Stromal cell of bone marrow (primary cell): Measurements from ENCODE around the gene ACTRT2.

Source experiments
- DNase-seq: peaks from one replicate; pipeline ENCODE4 v3.0.0-alpha.2; 2012; ENCODE audit warnings: low read depth

Gene ACTRT2

DNA sequence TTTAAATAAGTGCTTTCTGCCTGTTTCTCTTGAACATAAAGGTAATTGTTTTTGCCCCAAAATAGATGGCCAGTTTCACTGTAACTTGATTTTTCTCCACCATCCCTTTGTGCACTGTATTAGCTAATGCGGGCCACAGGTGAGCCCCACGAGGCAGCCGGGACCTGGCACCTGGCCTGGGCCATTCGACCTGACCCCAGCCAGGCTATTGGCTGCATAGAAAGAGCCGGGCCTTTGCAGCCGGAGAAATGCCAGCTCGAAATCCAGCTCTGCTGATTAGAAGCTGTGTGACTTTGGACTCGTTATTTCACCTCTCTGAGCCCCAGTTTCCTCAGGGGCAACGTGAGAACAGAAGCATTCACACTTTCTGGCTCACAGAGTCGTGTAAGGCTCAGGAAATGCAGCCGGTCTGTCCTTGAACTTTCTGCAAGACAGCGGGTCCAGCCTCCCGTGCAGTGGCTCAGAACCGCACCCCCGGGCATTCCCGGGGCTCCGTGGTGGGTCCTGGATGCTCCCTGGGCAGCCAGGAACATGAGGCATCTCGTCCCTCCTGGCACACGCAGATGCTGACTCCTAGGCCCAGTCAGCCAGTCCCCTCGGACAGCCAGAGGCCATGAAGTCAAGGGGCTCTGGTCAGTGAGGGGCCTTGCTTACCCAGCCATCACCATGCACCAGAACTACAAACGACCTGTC lies 37.4 kb upstream of the ACTRT2 start:
- DNase-seq, result no peak

DNA sequence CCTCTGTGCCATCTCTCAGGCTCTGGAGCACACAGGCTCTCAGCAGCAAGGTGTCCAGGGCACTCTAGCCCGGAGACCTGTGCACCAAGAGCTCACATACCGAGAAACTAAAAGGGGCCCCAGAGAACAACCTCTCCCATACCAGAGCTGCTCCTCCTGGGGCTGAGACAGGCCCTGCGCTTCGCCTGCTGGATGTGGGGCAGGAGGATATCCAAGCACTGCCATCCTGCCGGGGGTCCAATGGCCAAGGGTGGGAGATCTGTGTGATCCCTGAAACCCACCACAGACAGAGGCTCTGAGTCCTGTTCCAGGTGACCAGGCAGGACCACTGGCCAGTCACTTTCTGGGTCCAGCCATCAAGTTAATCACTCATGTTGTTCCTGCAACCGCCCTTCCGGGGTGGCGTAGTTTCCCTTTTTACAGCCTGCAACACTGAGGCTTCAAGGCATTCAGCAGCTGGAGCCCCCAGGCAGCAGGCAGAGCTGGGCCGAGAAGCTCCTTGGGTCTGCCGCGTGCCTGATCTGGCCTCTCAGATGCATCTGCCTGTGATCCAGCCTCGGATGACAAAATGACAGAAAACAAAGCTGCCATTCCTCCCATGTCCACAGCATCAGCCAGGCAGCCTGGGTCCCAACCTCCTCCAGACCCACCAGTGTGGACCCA lies 36.7 kb upstream of the ACTRT2 start:
- DNase-seq, result no peak

GRCh38 chr1:2985067-2985561 lies 36.2 kb upstream of the ACTRT2 start:
- no peak for DNase-seq

- DNase-seq, result no peak
Observed at GRCh38 chr1:2985694-2986548, 35.3 kb upstream of the ACTRT2 start.

- DNase-seq, result no peak
Observed at GRCh38 chr1:2986549-2987305, 34.5 kb upstream of the ACTRT2 start.

GRCh38 chr1:2987773-2988172 lies 33.5 kb upstream of the ACTRT2 start:
- DNase-seq, result no peak

- no peak for DNase-seq
Observed at GRCh38 chr1:2988256-2988655, 33.0 kb upstream of the ACTRT2 start.

DNA sequence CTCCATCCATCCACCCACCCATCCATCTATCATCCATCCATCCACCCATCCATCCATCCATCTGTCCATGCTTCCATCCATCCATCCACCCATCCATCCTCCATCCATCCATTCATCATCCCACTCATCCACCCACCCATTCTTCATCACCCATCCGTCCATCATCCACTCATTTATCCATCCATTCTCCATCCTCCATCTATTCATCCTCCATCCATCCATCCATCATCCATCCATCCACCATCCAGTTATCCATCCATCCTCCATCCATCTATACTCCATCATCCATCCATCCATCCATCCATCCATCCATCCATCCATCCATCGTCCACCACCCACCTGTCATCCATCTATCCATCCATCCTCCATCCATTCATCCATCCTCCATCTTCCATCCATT lies 32.1 kb upstream of the ACTRT2 start:
- DNase-seq, result no peak

DNA sequence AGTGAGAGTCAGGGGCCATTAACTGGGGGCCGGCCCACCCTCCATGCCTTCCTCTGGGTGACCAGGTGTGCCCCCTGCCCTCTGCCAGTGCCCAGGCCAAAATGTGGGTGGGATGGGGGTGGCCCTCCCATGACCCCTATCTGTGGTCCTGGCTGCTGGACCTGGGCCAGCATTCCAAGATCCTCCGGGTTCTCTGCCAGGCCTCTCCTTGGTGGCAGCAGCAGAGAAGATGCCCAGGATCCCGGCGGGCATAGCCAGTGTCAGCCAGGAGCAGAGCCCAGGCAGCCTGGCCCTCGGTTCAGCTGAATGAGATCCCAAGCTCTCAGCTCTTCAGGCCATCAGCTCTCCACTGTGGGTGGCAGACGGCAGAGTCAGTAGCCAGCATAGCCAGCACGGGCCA lies 31.3 kb upstream of the ACTRT2 start:
- DNase-seq, result no peak

DNA sequence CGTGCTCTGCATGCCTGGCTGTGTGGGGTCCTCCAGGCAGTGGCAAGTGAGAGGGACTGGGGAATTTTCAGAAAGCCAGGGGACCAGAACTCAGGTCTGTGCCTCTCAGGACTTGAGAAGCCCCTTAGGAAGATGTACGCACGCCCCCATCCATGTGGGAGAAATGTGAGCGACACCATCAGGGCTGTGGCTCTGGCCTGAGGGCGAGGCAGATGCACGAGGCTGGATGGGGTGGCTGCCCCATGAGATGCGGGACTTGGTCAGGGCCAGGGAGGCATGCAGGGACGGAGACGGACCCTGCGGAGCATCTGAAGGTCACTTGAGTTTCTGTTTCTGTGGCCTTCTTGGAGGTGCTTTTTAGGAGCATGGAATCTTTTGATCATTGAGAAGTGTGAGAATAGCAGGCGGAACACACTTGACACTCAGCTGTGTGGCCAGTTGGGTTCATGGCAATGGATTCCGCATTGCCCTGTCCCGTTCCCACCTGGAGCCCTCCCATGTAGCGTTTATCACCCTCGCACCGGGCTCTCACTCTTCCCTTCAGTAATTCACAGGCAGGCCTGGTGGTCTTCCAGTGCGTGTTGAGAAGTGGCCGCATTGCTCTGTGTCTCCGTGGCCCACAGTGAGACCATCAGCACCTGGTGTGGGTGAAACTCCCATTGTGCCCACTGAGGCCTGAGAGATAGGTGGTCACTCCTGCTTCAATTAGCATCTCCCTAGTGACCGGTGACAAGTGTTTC lies 30.7 kb upstream of the ACTRT2 start:
- DNase-seq, result no peak

DNA sequence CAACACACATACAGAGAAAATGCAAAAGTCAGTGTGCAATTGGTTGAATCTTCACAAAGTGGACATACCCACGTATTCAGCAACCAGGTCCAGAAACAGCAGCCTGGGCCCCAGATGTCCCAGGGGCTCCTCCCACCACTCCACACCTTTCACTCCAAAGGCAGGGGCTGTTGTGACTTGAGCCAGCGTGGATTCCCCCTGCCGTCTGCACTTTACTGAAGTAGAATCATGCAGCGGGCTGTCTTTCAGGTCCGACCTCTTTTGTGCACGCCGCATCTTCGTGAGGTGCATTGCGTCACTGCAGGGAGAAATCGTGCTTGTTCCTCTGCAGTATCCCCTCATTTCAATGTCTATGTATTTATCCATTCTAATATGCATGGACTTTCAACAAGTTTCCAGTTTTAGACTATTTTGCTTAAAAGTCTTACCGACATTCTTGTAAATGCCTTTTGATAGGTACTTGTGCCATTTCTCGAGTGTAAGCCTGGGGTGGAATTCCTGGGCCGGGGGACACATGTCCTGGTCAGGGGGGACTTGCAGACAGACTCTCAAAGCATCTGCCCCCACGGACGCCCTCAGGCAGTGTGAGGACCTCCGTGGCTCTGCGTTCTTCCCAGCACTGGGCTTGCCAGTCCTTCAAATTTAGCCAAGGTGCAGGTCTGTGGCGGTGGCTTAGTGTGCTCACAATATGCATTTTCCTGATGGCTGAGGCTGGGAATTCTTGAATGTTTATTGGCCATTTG lies 29.3 kb upstream of the ACTRT2 start:
- no peak for DNase-seq

- DNase-seq, result no peak
Observed at GRCh38 chr1:2998503-2999100, 22.7 kb upstream of the ACTRT2 start.

GRCh38 chr1:2999138-2999537 lies 22.1 kb upstream of the ACTRT2 start:
- DNase-seq, result no peak

GRCh38 chr1:2999571-2999970 lies 21.7 kb upstream of the ACTRT2 start:
- no peak for DNase-seq

DNA sequence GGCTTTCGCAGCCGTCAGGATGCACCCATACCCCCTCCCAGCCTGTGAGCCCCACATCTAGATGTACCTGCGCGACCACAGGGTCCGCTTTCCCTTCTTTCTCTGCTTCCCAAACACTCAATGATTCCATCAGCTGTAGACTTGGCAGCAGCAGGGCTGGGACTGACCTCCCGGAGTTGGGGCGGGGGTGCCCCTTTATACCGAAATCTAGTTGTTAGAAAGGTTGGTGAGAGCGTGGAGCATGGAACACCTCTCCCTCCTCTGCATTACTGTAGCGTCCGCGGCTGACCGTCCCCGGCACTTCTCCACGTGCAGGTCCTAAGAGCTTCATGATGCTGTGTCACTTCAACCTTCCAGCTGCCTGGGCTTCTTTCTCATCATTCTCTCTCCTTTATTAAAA lies 21.1 kb upstream of the ACTRT2 start:
- DNase-seq, result no peak

DNA sequence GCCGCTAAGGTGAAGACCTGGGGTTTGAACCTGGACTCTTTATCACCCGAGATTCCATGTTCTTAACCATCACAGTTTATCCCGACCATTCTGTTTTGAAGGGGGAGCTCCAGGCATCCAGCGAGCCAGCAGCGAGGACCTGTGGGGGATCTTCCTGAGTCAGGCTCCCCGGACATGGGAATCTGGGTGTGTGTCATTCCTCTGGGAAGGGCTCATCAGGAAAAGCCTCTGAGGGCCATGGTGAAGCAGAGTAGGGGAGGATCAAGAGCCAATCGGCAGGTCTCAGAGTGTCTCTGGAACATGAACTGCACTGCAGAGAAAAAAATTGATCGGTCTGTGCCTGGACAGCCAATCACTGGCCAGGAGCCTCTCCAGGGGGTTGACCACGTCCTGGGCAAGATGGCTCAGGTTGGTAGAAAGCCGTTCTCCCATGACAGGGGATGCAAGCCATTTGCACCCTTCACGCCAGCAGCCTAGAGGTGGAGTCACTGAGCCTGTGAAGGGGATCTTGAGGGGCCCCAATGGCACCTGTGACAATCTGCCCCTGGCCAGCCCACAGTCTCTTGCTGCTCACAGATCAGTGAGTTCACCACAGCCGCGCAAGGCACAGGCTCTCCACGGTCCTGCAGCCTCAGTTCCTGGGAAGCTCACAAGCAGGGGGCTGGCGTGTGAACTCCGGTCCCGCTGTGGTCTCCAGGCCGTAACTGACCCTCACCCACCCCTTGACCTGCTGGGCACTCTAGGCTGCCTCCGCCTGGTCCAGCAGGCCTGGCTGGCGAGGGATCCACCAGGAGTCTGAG lies 20.4 kb upstream of the ACTRT2 start:
- no peak for DNase-seq

DNA sequence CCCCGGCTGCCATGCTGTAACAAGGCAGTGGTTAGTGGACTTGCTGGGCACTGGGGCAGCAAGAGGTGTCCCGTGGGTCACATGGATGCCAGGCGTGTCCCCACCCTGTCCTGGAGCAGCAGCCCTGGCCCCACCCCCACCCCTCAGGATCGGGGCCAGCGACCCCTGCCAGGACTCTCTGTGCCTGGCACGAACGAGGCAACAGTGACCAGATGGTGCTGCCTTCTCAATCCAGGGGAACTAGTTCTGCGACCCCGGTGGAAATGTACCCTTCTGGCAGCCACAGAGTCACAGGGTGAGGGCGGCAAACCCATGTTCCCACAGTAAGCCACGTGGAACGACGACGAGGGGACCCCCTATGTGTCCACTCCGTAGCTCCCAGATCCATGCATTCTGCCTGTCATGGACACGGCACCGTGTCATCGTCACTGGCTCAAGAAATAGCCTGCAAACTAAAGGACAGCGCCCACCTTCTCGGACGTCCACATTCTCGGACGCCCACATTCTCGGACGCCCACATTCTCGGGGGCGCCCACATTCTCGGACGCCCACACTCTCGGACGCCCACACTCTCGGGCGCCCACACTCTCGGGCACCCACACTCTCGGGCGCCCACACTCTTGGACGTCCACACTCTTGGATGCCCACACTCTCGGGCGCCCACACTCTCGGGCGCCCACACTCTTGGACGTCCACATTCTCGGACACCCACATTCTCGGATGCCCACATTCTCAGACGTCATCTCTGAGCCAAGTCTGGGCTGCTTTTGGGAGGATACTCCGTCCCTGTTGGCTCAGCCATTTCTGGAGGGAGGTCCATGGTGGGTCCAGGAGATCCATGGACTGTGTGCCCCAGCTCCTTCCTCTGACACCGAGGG lies 19.6 kb upstream of the ACTRT2 start:
- no peak for DNase-seq

DNA sequence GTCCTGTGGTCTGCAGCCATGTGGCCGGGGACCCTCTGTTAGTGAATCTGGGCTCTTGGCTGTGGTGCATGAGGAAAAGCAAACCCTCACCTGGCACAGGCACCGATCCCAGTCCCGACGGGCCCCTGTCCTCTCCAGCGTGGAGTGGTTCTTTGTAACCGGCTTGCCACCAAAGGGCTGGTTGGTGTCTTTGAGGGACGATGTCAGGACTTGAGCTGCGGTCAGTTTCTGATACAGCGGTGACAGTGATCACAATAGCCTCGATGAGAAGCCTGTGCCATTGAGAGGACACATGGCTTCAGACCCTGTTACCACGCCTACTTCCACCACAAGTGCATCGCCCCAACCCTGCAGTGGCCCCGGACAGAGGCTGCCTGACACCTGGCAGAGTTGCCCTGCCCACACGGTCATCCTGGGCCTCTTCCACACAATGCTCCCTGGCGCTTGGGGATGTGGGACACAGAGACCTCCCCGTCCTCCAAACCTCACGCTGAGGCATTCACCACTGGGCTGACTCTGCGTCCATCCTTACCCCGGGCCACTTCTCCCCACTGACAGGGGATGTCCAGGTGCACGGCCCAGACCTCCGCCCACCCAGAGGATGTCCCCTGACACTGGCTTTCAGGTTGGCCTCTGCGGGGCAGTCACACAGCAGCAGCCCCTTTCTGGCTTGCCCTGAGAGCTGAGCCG lies 18.8 kb upstream of the ACTRT2 start:
- DNase-seq, result no peak
